HEK293T (cell line): ENCODE measurements around the gene NXN.

Source experiments
- FOXA1 ChIP-seq: fragments of 450-650 bp; IDR thresholded peaks from 2 replicates; pipeline ENCODE4 v1.6.1; 2016; ENCODE audit warnings: mild to moderate bottlenecking
- LEF1 ChIP-seq: fragments of 450-650 bp; IDR thresholded peaks from 2 replicates; pipeline ENCODE4 v1.6.1; 2017; ENCODE audit warnings: mild to moderate bottlenecking, borderline replicate concordance
- PKNOX1 ChIP-seq: fragments of 450-650 bp; IDR thresholded peaks from 2 replicates; pipeline ENCODE4 v1.6.1; 2016
- SP1 ChIP-seq: fragments of 450-650 bp; IDR thresholded peaks from 2 replicates; pipeline ENCODE4 v1.6.1; 2017
- SUZ12 ChIP-seq: fragments of 450-650 bp; IDR thresholded peaks from 2 replicates; pipeline ENCODE4 v1.6.1; 2016; ENCODE audit warnings: mild to moderate bottlenecking

- TF ChIP-seq LEF1, result no peak
- no peak for TF ChIP-seq PKNOX1
- TF ChIP-seq FOXA1, result no peak
- TF ChIP-seq SP1, result no peak
- no peak for TF ChIP-seq SUZ12
These were observed 31.6 kb upstream of the NXN start for GRCh38 chr17:1011138-1011537.
